ENCODE data around the gene ZNF488.

ZNF488 gene

GRCh38 chr10:47346581-47347302, 37.4 kb downstream of the ZNF488 start:
- DNase-seq = no peak

- DNase-seq = no peak
Observed at GRCh38 chr10:47344996-47345870, 38.9 kb downstream of the ZNF488 start.

GRCh38 chr10:47340608-47341170, 43.4 kb downstream of the ZNF488 start:
- DNase-seq = peak in 1 of 2 experiments; percentile 0

- no peak for DNase-seq
Observed at GRCh38 chr10:47339759-47340607, 44.1 kb downstream of the ZNF488 start.

- DNase-seq = no peak
Observed at GRCh38 chr10:47339186-47339735, 44.8 kb downstream of the ZNF488 start.

- no peak for DNase-seq
Observed at GRCh38 chr10:47337310-47337709, 46.8 kb downstream of the ZNF488 start.

- DNase-seq = no peak
Observed at GRCh38 chr10:47336387-47337134, 47.5 kb downstream of the ZNF488 start.

GRCh38 chr10:47335906-47336305, 48.2 kb downstream of the ZNF488 start:
- no peak for DNase-seq

GRCh38 chr10:47334466-47335295, 49.4 kb downstream of the ZNF488 start:
- no peak for DNase-seq

GRCh38 chr10:47333532-47333931, 50.6 kb downstream of the ZNF488 start:
- DNase-seq = no peak

- DNase-seq = no peak
Observed at GRCh38 chr10:47332946-47333345, 51.1 kb downstream of the ZNF488 start.

GRCh38 chr10:47332371-47332770, 51.7 kb downstream of the ZNF488 start:
- no peak for DNase-seq

GRCh38 chr10:47331954-47332353, 52.1 kb downstream of the ZNF488 start:
- DNase-seq = no peak

GRCh38 chr10:47331491-47331890, 52.6 kb downstream of the ZNF488 start:
- DNase-seq = no peak

- no peak for DNase-seq
Observed at GRCh38 chr10:47330804-47331203, 53.3 kb downstream of the ZNF488 start.

GRCh38 chr10:47330366-47330765, 53.7 kb downstream of the ZNF488 start:
- DNase-seq = no peak

- no peak for DNase-seq
Observed at GRCh38 chr10:47329855-47330254, 54.2 kb downstream of the ZNF488 start.

GRCh38 chr10:47326927-47327330, 57.2 kb downstream of the ZNF488 start:
- DNase-seq = no peak

- no peak for DNase-seq
Observed at GRCh38 chr10:47326306-47326926, 57.7 kb downstream of the ZNF488 start.

Data from NCI-H1930 (cell line).